LoVo (cell line): ENCODE data around the gene ITGB8.

Experiments
- DNase-seq: peaks from one replicate; pipeline ENCODE4 v3.0.0-alpha.2; 2016; ENCODE audit warnings: low spot score

The ITGB8 gene

DNA sequence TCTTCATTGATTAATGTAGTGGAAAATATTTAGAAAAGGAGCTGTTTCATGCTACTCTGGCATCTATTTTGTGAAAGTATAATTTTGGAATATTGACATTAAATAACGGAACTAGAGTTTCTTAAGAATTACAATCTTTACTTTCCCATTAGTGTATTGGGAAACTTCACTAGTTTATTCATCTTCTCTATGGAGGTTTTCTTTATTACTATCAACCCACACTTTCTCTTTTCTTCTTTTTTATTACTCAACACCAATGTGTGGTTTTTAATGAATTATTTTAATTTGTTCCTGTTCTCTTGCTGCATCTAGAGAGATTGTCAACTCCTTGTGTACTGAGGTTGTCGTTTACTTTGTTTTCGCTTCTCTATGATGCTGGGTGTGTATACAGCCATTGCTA, 20.4 kb upstream of the ITGB8 start:
- no peak for DNase-seq

DNA sequence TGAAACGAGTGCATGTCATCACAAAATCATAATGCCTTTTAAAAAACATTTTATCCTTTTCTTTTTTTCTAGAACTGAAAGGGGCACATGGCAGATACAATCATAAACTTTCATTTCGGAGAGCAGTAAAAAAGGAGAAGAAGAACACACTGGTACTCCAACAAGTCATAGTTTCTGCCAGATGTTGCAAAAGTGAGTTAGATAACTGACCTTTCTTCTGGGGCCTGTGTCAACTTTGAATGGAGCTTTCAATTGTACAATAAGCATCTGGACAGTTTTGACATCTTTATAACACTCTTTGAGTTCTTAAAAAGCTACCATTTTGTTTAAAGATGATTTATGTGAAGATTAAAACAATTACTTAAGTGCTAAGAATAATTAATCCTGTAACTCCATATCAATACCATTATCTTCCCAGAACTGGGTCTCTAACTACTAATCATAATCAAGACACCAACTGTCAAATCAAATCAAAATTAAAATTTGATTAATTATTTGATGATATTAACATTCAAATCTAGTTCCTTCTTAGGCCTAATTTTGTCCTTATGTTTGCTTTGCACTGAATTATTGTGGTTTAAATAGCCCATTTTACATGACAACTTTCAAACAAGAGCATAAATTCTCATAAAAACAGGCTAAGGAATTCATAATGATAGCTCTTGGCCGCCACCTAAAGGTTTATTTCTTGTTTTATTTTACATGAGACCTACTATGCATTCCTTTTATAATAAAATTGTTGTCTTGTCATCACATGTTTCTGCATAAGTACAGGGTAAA, 19.5 kb upstream of the ITGB8 start:
- DNase-seq = peak; percentile 68

DNA sequence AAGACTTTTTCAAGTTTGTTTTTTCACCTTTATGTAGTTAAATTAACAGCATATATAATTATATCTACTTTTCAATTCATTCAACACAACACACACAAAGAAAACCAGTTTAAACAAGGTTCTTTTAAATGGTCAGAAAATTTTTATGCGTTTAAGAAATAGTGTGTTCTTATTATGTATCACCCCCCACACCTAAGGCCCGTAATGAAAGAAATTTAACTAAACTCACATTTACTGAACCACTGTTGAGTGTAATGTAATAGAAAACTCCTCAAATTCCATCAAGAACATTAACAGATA, 19.0 kb upstream of the ITGB8 start:
- DNase-seq = no peak

DNA sequence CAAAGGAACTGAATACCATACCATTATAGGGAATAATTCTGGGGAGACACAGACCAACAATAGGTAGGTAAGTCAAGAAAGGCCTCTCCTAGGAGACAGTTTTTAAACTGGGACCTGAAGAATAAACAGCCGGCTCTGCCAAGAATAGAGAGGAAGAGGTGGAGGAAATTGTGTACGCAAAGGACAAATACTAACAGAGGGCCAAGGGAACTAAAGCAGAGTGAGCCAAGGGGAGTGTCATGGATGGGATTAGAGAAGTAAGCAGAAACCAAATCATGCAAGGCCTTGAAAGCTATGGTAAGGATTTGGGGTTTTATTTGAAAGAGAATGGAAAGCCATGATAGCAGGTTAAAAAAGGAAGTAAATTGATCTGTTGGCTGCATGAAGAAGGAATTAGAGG, 18.1 kb upstream of the ITGB8 start:
- no peak for DNase-seq

DNA sequence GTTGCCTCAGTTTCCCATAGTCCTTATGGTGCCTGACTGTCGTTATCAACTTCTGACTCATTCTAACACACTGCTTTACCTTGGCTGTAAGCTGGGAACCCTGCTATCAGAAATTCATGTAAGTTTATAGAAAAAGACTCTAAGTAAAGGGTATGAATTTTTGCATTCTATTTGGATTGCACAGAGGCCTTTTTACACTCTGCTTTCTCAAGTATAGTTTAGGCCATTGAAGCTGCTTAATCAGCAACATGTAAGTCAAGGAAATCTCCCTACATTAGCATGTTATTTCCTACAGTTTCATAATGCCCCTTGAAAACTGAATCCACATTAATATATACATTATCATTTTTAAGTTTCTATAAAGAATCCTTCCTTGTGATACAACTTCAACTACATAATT, 17.1 kb upstream of the ITGB8 start:
- DNase-seq = no peak

DNA sequence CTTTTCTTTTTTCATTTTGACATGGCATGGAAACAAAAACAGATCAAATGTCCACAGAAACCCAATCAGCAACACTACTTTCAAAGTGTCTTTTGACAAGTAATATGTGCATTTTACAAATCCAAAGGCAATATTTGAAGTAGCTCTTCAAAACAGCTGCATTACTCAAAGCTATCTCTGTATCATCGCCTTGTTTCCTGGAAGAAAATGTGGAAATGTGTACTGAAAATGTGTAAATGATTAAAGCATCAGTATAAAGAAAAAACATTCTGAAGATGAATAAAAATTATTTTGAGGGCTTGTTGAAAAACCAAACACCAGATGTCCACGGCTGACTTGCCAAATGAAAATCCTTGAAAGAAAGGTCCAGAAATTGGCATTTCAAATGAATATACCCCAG, 16.5 kb upstream of the ITGB8 start:
- no peak for DNase-seq

DNA sequence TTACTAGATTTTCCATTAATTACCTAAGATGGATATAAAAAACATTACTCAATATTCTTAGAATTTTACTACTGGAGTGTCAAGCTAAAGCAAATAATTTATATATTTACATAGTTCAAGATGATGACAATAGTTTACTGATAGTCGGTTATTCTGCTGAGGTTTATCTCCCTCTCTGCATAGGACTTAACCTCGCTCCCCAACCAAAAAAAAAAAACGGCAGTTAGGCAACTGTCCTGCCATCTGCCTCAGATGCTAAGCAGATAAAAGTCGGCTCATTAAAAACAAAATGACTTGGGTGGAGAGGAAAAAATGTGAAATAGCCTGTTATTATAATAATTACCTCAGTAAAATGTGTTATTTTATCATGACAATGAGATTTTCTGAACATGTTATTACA, 14.0 kb upstream of the ITGB8 start:
- DNase-seq = no peak

DNA sequence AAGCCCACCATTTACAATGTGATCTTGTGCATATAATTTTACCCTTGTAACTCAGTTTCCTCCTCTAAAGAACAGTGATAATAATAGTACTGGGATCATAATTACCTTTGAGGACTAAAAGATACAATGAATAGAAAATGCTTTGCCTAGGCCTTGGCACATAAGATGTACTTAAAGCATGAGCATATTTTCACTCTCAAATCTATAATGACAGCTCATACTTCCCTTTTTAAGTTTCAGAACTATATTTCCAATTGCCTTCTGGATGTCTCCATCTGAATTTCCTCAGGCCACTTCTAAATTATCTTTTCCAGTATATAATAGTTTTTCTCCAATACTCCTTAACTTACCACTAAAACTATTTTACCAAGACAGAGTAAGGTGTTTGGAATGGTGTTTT, 13.3 kb upstream of the ITGB8 start:
- DNase-seq = no peak

DNA sequence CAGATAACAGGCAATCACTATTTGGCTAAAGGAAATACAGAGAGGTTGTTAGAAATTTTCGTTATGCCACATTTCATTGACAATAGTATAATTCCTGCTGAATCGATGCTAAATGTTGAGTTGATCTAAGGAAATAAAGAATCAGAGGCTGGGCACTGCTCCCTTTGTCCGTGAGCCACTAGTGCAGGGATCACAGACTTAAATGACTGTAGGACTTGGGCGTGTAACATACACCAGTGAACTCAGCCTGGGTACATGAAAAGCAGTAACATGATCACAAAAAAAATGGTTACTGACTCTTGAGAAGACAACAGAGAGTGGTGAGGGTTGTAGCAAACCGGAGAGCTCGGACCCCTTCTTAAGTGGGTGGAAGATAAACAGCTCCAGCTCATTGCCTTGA, 11.8 kb upstream of the ITGB8 start:
- DNase-seq = no peak

DNA sequence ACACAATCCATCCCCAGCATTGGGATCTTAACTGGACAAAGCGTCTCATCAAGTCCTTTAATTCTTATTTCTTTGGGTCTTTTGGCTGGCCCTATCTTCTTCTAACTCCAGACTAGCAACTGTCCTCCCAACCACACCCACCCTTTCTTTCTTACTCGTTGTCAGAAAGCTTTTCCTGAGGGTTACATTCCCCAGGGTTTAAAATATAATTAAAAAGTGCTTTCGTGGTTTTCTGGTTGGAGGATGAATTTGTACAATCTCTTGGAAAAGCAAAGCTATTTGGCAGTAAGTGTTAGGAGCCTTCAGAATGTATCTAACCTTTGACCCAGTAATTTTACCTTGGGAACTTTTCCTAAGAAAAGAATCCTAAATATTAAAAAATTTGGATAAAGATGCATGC, 10.4 kb upstream of the ITGB8 start:
- DNase-seq = no peak

DNA sequence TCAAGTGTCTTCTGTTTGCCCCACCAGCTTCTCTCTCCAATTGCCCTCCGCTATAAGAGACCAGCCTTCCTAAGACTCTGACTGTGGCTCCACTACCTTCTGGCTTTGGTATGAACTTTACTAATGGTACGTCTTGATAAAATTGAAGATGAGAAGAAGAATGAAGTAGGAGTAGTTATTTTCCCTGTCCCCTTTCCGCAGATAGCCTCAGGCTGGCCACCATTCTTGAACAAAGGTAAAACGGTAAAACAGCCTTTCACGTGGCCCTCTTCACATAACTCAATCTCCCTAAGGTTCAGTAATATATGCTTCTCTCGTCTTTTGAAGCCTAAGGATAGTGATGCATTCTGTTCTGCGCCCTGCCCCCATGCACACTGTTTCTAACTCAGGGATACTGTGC, 9.9 kb upstream of the ITGB8 start:
- no peak for DNase-seq

DNA sequence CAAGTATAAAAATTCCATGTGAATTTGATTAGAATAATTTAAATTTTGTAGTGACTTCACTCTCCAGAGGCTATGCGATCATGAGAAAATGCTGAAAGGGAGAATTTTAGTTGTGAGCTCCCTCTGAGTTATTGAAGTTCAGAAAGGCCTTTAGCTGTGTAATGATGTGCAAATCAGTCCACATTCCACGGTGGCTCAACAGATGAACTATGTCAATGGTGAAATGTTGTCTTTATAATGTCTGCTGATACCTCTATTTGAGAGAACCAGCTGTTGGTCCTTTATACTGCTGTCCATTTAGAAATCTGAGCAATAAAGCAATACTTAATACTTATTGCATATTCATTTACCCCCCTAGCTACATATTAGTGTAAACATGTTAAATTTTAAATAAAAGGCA, 7.1 kb upstream of the ITGB8 start:
- DNase-seq = no peak

DNA sequence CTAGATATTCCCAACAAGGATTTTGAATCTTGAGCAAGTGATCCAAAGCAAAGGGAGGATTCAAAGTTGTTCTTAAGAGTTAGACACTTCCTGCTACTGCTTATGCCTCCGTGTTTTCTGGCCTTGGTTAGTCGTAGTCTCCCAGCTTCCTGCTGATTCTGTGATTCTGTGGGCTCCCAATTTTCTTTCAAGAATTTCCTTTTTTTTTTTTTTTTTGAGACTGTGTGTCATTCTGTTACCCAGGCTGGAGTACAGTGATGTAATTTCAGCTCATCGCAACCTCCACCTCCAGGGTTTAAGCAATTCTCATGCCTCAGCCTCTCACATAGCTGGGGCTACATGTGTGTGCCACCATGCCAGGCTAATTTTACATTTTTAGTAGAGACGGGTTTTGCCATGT, 4.4 kb upstream of the ITGB8 start:
- DNase-seq = no peak

DNA sequence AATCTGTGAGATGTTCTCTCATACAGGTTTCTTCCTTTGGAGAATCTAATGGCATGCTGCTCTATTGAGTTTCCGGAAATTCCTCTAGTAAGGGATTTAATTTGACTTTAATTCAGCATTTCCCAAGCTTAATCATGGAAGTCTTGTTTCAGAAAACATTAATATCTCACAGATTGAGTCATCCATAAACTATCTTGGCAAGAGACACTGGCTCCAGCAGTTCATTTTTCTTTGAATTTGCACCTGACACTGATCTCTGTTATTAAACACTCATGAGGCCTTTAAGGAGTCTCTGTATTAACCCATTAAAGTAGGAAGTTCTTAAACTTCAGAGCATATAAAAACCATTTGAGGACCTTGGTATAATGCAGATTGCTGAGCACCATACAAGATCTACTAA, 3.6 kb upstream of the ITGB8 start:
- DNase-seq = no peak

DNA sequence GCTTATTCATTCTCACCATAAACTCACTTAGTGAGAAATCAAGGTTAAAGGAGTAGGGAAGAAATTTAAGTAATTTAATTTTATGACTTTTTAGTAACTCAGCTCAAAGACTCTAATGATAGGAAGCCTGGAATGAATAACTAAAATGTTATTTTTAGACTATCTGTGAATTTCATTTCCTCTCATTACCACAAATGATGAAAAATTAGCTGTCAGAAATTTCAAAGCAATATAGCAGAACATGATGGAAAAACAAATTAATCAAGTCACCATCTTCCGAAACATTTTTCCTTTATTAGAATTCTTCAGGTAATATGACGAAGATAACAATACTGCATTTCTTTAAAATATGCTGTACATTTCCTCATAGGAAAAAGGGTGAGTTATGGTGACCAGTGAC, 2.7 kb upstream of the ITGB8 start:
- DNase-seq = no peak

DNA sequence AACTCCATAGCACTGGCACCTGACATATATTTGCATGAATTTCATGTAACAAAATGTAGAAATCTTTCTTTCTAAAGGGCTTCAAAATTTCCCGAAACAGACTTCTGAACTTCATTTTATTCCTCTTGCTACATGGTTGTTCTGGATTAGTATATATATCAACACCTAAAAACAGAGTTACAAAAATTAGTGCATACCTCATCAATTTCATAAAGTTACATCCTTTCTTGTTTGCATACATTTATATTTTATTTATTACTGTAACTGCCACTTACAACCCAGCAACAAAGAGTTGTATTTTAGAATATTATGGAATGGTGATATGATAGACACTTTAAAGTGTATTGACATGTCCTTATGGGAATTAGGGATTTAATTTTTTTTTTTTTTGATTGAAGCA, 2.0 kb upstream of the ITGB8 start:
- no peak for DNase-seq

DNA sequence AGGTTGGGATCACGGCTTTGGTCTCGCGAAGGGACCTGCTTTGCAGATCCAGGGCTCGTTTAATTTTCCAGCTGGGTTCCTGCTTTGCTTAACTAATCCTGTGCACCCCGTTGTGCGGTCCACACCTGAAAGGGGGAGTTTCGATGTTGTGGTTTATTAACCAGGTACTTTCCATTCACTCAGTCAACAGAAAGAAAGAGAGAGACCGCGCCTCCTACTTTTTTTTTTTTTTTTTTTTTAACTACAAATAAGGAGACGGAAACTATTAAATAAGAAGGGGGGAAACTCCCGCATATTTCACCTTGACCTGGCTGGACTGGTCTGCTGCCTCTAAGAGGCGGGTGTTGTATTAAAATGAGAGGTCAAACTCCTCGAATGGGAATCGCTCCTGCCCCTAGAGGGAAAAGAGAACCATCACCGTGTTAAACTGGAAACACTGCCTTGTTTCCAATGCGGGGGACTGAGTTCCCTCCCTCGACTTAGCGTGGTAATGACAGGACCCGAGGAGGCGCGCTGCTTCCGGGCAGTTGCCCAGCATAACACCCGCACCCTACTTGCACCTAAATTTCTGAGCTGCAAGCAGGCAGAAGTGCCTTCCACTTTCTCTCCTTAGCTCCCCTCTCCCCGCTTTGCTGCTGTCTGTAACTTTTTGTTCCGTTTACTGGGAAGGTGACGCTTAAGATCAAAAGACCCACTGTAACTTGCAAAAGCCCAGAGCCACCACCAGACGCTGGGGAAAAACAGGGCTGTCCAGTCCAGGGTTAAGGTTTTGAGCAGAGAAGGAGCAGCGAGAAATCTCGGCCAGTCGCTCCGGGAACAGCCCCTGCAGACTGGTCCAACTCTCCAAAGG, 1.1 kb upstream of the ITGB8 start:
- peak; percentile 90 for DNase-seq

DNA sequence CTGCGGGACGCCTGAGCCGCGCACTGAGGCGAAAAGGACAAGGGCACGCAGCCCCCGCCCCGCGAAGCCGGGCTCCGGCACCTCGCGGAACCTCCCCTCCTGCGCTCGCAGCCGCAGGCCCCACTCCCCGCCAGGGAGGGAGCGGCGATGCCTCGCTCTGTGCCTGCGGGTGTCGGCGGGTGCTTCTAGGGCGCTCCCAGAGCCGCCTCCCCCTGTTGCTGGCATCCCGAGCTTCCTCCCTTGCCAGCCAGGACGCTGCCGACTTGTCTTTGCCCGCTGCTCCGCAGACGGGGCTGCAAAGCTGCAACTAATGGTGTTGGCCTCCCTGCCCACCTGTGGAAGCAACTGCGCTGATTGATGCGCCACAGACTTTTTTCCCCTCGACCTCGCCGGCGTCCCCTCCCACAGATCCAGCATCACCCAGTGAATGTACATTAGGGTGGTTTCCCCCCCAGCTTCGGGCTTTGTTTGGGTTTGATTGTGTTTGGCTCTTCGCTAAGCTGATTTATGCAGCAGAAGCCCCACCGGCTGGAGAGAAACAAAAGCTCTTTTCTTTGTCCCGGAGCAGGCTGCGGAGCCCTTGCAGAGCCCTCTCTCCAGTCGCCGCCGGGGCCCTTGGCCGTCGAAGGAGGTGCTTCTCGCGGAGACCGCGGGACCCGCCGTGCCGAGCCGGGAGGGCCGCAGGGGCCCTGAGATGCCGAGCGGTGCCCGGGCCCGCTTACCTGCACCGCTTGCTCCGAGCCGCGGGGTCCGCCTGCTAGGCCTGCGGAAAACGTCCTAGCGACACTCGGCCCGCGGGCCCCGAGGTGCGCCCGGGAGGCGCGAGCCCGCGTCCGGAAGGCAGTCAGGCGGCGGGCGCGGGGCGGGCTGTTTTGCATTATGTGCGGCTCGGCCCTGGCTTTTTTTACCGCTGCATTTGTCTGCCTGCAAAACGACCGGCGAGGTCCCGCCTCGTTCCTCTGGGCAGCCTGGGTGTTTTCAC, 519 bp downstream of the ITGB8 start:
- peak; percentile 44 for DNase-seq

DNA sequence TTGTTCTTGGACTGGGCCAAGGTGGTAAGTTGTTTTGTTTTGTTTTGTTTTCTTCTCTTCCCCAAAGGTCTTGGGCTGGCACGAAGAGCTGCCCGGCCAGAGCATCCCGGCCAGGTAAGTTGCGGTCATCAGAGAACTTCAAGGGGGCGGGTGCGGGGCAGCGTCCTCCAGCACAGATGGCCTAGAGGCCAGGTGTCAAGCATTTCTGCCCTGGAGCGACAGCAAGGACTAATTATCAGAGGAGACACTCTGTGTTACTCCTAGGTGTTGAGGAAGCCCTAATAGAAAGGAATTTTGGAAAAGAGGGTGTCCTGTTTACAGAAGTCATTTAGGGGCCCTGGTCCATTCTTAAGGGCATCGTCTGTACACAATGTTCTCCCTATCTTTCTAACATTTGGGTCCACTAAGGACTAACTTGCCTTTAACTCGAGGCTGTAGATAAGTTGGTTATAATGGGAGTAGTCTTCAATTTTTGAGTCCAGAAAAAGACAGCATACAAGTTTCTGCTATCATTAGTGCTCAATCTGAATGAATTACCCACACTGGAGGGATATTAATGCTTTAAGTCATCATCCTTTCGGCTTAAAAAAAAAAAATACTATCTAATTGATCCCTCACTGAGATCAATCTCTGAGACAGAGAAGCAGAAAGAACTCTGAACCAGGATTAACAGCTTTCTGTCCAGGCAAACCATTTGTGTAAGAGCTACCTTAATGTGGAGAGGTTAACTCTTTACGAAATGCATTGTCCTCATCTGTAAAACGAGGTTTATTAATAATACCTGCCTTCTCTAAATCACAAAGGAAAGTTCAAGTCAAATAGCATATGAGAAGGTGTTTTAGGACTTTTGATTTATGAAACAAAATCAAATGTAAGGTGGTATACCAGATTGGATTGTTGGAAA, 1.5 kb downstream of the ITGB8 start:
- no peak for DNase-seq

DNA sequence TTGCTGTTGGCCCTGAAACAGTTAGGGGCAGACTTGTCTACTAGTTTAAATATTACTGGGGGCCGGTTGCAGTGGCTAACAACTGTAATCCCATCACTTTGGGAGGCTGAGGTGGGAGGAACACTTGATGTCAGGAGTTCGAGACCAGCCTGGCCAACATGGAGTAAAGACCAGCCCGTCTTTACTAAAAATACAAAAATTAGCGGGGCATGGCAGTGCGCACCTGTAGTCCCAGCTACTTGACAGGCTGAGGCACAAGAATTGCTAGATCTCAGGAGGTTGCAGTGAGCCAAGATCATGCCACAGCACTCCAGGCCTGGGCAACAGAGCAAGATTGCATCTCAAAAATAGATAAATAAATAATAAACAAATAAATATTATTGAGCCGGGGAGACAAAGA, 7.6 kb downstream of the ITGB8 start:
- no peak for DNase-seq

DNA sequence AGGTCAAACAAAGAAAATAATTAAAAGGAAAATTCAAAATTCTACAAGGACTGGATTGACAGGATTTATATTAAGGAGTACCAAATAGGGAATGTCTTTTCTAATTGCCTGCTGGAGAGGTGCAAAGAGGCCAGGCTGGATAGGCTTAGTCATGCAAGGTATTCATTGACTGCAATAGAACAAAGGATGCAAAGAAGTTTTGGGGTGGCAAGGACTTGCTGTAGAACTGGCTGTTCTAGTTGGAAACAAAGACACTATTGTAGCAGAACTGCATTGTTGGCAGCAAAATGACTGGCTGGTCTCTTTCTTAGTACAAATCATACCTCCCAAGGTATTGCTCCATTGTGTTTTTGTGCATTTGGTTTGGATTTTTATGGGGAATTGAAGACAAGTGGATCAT, 10.1 kb downstream of the ITGB8 start:
- DNase-seq = no peak

DNA sequence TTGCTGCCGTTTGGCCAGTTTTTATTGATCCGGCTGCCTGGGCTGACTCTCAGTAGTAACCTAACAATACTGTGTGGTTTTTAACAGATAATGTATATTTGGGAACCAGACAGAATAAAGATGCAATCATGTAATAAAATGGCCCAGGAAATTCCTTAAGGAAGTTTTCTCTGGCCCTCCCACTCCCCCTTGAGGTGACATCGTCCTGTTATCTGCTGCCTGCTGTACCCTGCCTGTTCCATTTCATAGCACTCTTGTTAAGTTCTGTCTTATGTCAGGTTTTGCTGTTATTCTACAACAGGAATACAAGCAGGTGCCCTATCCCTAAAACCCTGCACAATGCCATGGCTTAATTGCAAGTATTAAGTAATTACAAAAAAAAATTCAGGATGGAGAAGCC, 12.5 kb downstream of the ITGB8 start:
- no peak for DNase-seq
